Stimulated activated naive B cell treated with anti-CD40 and anti-IgM and Interleukin-4, amounts not matched to agents 10 μg/mL and 1 μg/mL and 100 μg/mL, for 72 hours (primary cell): ENCODE results near the gene ACE.

Experiments used
- ATAC-seq, 2 donors: fragments of 150-1000 bp; cut with Tn5 transposase; replicated peaks; 2 replicates each; pipeline ENCODE4 v1.10.0; 2021; ENCODE audit warnings: moderate library complexity in 1 of 2
- DNase-seq: peaks from one replicate; pipeline ENCODE4 v3.0.0; 2021
- H3K27ac Mint-ChIP-seq: one replicate; pipeline ENCODE4 v1.8.0; 2022; ENCODE audit warnings: mild to moderate bottlenecking, mixed read lengths
- H3K27me3 Mint-ChIP-seq, 2 donors: one replicate each; pipeline ENCODE4 v1.8.0; 2022; ENCODE audit warnings: mixed read lengths in 2 of 2
- H3K36me3 Mint-ChIP-seq, 2 donors: one replicate each; pipeline ENCODE4 v1.8.0; 2022; ENCODE audit warnings: mixed read lengths in 2 of 2, mild to moderate bottlenecking in 1 of 2
- H3K4me1 Mint-ChIP-seq, 2 donors: one replicate each; pipeline ENCODE4 v1.8.0; 2022; ENCODE audit warnings: mixed read lengths in 2 of 2, mild to moderate bottlenecking in 1 of 2
- H3K4me3 Mint-ChIP-seq, 2 donors: one replicate each; pipeline ENCODE4 v1.8.0; 2022; ENCODE audit warnings: mild to moderate bottlenecking in 2 of 2, mixed read lengths in 2 of 2, moderate library complexity in 1 of 2
- H3K9me3 Mint-ChIP-seq, 2 donors: one replicate each; pipeline ENCODE4 v1.8.0; 2022; ENCODE audit warnings: mixed read lengths in 2 of 2, mild to moderate bottlenecking in 1 of 2

Gene ACE

DNA sequence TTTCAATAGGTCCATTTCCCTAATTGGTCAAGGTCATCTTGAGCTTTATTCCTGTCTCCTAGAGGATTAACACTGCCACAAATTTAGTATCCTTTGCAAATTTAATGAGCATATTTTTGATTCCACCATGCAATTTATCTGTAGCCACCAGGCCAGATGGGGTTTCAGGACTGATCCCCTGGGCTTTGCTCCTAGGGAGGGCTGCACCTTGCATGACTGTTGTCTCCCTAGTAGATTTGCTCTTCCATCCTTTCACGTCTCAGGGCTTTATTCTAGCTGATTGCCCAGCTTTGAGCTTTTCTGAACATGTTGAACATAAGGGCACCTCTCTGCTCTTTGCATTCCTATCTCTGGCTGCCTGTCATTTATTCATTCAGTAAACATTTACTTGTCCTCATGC lies 38.6 kb downstream of the ACE start:
- no peaks in the 10 kb centered on the region for H3K36me3 Mint-ChIP-seq
- H3K4me3 Mint-ChIP-seq = no peak overlapping the region
- no peak overlapping the region for H3K27ac Mint-ChIP-seq
- H3K27me3 Mint-ChIP-seq = peaks cover 22 to 46% of the 10 kb centered on the region in 2 donors
- ATAC-seq = no peak
- H3K4me1 Mint-ChIP-seq = peaks cover 9 to 10% of the 10 kb centered on the region in 2 donors
- H3K9me3 Mint-ChIP-seq = no peaks in the 10 kb centered on the region
- DNase-seq = no peak

DNA sequence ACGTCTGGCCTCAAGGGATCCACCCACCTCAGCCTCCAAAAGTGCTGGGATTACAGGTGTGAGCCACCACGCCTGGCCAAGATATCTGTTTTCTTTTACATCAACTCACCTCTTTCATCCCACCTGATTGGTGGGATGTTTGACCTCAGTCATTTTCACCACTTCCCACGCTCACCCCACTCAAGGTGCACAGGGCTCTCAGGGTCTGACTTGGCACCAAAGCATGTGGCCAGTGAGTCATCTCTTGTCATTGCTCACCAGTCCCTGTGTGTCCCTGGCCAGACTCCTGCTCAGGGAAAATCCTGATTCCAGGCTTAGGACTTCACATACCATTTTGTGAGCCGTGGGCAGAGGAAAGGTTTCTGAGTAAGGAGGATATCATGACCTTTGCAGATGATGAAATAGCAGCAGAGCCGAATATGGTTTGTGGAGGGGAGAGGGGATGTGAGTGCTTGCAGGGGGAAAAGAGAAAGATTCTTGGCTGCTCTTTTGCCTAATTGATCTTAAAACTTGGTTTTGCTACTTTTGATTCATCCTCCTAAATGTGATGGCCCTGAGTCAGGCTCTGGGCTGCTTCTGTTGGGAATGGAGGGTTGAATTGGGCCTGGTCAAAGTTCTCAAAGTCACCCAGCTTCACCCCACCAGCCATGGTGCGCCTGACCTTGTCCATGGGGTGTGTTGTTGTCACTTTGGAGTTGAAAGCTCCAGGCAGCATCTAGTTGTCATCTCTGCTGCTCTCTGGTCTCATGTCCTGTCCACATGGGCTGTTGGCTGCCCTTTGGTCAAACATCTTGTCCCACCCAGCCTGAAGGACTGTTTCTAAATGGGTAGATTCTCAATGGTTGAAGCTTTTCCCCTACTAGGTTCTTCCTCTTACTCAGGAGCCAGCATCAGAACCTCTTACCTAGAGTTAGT lies 40.3 kb downstream of the ACE start:
- ATAC-seq (peak; percentile 57 to 75), DNase-seq (peak; percentile 6)
- H3K27me3 Mint-ChIP-seq = peaks cover 34 to 62% of the 10 kb centered on the region in 2 donors
- H3K27ac Mint-ChIP-seq = peak overlapping the region; percentile 63
- H3K36me3 Mint-ChIP-seq = no peaks in the 10 kb centered on the region
- H3K4me3 Mint-ChIP-seq = no peak overlapping the region
- H3K9me3 Mint-ChIP-seq = no peaks in the 10 kb centered on the region
- H3K4me1 Mint-ChIP-seq = peaks cover 9 to 10% of the 10 kb centered on the region in 2 donors

DNA sequence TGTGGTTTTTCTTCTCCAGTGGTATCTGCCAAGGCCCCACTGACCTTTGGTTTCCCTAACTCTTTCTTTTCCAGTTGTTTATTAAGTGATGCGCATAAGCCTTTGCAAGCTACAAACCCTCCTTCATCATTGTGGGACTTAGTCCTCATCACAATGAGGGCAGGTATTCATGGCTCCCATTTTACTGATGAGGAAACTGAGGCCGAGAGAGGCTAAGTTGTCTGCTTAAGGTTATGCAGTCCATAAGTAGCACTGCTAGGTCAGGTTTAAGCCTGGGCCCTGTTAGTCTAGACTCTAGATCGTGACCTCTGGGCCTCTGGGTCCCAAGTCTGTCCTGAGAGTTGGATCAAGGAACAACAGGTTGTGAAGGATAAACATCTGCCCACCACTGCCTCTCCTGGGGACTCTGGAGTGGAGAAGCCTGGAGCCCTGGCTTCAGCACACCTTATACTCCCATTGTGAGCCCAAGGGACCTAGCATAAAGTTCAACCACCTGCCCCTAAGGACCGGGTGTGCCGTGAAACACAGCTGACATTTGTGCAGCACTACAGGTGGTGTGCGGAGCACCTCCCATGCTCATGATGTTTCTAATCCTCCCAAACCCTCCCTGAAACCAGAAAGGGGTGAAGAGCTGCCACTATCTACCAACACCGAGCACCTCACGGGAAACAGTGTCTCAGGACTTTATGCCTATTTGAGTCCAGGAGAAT lies 41.1 kb downstream of the ACE start:
- Mint-ChIP-seq H3K27ac (no peak overlapping the region), H3K4me1 (peaks cover 9 to 10% of the 10 kb centered on the region in 2 donors), H3K4me3 (no peak overlapping the region), H3K36me3 (no peaks in the 10 kb centered on the region), H3K9me3 (no peaks in the 10 kb centered on the region), H3K27me3 (peaks cover 30 to 65% of the 10 kb centered on the region in 2 donors)
- no peak for DNase-seq
- no peak for ATAC-seq

DNA sequence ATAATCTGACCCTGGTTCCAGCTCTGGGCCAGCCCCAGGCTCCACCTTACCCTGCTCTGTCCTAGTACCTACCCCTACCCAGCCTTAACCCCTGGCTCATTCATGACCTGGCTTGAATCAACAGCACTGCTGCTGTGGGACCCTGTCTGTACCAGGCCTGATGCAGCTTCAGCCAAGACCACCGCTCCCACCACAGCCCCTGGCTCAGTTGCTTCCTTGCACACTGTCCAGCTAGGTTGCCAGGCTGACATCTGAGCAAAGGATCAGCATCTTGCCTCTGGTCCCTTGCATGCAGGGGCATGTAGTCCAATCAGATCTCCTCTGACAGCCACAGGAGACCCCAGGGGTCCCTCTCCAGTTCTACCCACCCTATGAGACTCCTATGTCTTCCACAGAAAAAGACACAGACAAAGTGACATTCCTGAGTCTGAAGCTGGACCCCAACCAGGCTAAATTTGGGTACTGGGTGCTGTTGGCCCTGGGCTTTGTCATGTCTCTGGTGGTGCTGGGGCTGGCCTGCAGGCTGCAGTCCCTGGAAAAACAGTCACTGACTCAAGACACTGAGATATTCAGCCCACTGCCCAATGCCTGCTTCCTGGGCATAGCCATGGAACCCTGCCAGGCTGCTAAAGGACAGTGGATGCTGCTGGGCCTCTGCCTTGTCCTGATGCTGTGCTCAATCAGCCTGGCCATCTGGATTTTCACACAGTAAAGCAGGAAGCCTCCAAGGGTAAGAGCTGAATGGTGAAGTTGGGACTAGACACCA lies 42.4 kb downstream of the ACE start:
- H3K4me3 Mint-ChIP-seq = no peak overlapping the region
- peaks cover 36 to 67% of the 10 kb centered on the region in 2 donors for H3K27me3 Mint-ChIP-seq
- H3K27ac Mint-ChIP-seq = peak overlapping the region; percentile 21
- H3K4me1 Mint-ChIP-seq = peaks cover 18% of the 10 kb centered on the region in 2 donors
- peaks cover 0 to 3% of the 10 kb centered on the region in 2 donors for H3K36me3 Mint-ChIP-seq
- ATAC-seq = no peak
- H3K9me3 Mint-ChIP-seq = no peaks in the 10 kb centered on the region
- no peak for DNase-seq

DNA sequence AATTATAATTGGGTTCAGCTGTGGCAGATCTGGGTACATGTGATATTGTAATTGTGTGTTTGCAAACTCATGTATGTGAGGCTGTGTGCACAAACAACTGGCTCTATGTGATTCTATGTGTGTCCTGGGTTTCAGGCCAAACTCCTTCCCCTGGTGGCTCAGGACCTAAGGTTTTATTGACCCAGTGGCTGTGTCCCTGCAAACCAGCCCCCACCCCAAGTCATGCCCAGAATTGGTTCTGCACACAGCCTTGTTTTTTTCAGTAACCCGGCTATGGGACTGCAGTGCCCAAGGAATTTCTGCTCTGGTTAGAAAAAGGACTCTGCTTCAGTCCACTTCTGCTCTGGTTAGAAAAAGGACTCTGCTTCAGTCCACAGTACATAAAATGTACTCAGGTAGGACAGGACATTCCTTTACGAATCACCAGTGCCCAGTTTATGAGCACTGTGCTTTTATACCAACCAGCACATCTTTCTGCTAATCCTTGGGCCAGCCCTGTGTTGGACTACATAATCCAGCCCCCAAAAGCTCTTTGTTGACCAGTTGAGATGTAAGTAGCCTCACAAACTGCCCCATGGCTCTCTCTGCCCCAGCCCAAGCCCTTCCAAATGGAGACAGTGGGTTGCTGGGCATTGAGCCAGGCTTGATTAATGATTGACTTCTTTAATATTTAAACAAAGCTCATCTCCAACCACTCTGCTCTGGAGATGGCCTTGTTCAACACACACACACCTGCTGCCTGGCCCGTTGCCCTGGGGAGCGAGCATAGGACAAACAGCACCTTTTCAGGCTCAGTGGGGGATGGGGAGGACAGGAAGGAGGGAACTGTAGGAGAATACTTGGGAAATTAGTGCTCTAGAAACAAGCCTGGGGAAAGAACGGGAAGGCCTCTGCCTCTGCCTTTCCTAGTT lies 43.4 kb downstream of the ACE start:
- ATAC-seq (no peak), DNase-seq (no peak)
- H3K9me3 Mint-ChIP-seq = no peaks in the 10 kb centered on the region
- H3K27me3 Mint-ChIP-seq = peaks cover 44 to 69% of the 10 kb centered on the region in 2 donors
- no peak overlapping the region for H3K27ac Mint-ChIP-seq
- no peak overlapping the region for H3K4me3 Mint-ChIP-seq
- peaks cover 15 to 18% of the 10 kb centered on the region in 2 donors for H3K4me1 Mint-ChIP-seq
- peaks cover 0 to 3% of the 10 kb centered on the region in 2 donors for H3K36me3 Mint-ChIP-seq

DNA sequence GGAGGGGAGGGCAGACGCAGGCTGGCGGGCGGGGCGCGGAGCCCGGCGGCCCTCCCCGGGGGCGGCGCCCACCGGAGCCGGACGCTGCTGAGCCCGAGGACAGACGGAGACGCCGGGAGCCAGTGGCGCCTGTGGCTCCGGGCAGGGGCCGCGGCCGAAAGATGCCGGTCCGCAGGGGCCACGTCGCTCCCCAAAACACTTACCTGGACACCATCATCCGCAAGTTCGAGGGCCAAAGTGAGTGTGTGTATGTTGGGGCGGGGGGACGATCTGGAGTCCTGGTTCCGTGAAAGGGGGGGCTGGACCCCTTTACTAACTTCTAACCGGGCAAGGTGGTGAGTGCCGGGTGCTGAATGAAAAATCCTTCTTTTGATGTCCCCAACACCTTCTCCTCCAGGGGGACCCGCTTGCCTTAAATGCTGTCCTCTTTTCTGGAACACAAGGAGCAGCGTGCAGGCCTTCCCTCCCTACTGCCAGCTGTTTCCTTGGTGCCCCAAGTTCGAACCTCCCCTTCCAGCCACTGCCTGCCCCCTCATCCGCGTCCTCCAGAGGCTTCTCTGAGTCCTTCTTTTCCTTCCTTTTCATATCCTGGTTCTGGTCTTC lies 46.5 kb downstream of the ACE start, which contains the start of gene KCNH6:
KCNH6 (plus strand) TSS at position 106 of the 603 bp plus-strand sequence; CDS start at position 162, 56 bp downstream.
- Mint-ChIP-seq H3K27ac (no peak within 1 kb of the TSS), H3K9me3 (no peaks in the 10 kb centered on the region), H3K4me3 (peak within 1 kb of the TSS; percentile 8 to 58), H3K4me1 (peaks cover 7 to 9% of the 10 kb centered on the region in 2 donors), H3K36me3 (peaks cover 0 to 3% of the 10 kb centered on the region in 2 donors), H3K27me3 (peaks cover 53 to 81% of the 10 kb centered on the region in 2 donors)
- ATAC-seq (peak in 1 of 2 donors; percentile 20), DNase-seq (no peak)

DNA sequence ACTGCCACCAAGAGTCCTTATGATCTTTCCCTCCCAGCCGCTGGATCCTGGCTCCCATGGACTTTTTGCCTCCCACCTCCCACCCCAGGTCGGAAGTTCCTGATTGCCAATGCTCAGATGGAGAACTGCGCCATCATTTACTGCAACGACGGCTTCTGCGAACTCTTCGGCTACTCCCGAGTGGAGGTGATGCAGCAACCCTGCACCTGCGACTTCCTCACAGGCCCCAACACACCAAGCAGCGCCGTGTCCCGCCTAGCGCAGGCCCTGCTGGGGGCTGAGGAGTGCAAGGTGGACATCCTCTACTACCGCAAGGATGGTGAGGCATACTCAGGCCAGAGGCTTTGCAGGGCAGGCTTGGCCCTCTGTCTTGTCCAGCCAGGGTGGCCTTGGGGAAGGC lies 47.2 kb downstream of the ACE start:
- ATAC-seq = no peak

DNA sequence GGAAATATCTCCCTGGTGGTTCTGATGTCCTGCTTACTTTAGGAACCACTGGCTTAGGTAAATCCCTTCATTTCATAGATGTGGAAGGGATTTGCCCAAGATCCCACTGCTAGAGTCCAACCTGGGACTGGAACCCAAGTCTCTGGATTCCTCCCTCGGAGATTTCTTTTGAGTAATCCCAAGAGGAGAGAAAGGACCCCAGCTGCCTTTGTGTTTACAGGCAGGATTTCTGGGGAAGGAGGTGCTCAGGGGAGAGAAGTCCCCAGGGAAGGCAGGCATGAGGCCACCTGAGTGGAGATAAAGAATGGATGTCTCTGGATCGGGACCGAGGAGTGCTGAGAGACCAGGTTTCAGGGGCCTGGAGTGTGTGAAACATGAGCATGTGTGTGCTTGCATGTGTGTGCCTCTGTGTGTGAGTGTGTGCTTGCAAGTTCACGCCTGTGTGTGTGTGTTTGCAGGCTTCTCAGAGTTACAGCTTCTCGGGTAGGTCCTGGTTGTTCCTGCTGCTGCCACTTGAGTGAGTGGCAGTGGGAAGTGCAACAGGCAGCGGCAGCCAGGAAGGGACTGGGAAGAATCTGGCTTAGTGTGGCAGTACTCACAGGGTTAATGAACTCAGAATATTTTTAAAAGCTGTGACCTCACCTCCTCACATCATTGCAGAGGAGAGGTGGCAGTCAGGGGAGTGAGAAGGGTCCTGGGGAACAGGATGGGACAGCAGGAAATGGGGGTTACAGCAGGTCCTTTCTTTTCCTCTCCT lies 48.5 kb downstream of the ACE start:
- Mint-ChIP-seq H3K9me3 (no peaks in the 10 kb centered on the region), H3K27ac (no peak overlapping the region), H3K4me1 (peaks cover 7 to 9% of the 10 kb centered on the region in 2 donors), H3K27me3 (peaks cover 45 to 69% of the 10 kb centered on the region in 2 donors), H3K4me3 (no peak overlapping the region), H3K36me3 (peaks cover 0 to 3% of the 10 kb centered on the region in 2 donors)
- ATAC-seq (no peak), DNase-seq (no peak)

More for the DNA sequence above, 47.2 kb downstream of the ACE start:
- Mint-ChIP-seq H3K4me3 (peak overlapping the region; percentile 8 to 58), H3K27me3 (peaks cover 53 to 80% of the 10 kb centered on the region in 2 donors), H3K9me3 (no peaks in the 10 kb centered on the region), H3K27ac (no peak overlapping the region), H3K36me3 (peaks cover 0 to 3% of the 10 kb centered on the region in 2 donors), H3K4me1 (peaks cover 7 to 9% of the 10 kb centered on the region in 2 donors)
- no peak for DNase-seq

DNA sequence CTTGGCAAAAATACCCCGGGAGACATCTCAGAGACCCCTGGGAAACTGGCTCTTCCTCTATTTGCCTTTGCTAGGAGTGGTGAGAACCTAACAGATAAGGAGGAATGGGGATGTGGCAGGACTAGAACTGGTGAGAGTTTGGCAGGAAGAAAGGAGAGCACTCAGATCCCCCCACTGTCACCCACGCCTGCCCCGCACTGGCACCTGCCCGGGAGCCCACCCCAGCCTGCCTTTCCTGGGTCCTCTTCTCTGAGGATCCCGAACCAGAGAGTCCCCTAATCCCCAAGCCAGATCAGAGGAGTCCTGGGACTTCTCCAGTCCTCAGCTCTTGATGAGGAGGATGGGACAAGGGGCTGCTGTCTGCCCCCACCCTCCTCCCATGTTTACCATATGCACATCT lies 50.0 kb downstream of the ACE start:
- Mint-ChIP-seq H3K27ac (no peak overlapping the region), H3K4me1 (peaks cover 7 to 9% of the 10 kb centered on the region in 2 donors), H3K36me3 (peaks cover 0 to 3% of the 10 kb centered on the region in 2 donors), H3K9me3 (no peaks in the 10 kb centered on the region), H3K4me3 (no peak overlapping the region), H3K27me3 (peaks cover 35 to 56% of the 10 kb centered on the region in 2 donors)
- ATAC-seq = no peak
- no peak for DNase-seq

DNA sequence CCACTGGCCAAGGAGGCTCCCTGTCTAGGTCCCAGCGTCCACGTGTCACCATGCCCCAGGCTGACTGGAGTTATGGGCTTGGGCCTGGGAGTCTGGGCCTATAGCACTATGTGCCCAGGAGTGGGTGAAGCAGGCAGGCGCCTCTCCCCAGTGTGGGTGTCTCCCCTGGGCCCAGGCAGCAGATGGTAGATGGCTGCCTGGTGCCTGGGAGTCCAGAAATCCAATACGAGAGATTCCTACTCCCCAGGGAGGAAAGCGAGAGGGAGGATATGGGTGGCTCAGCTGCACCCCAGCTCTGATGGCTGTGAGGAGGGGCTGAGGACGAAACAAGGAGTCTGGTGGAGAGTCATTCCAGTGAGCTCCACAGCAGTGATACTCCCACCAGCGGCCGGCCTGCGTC lies 51.3 kb downstream of the ACE start:
- Mint-ChIP-seq H3K4me1 (peaks cover 7 to 9% of the 10 kb centered on the region in 2 donors), H3K4me3 (no peak overlapping the region), H3K9me3 (no peaks in the 10 kb centered on the region), H3K27me3 (peaks cover 32 to 47% of the 10 kb centered on the region in 2 donors), H3K36me3 (peaks cover 0 to 3% of the 10 kb centered on the region in 2 donors), H3K27ac (no peak overlapping the region)
- DNase-seq (no peak), ATAC-seq (no peak)

DNA sequence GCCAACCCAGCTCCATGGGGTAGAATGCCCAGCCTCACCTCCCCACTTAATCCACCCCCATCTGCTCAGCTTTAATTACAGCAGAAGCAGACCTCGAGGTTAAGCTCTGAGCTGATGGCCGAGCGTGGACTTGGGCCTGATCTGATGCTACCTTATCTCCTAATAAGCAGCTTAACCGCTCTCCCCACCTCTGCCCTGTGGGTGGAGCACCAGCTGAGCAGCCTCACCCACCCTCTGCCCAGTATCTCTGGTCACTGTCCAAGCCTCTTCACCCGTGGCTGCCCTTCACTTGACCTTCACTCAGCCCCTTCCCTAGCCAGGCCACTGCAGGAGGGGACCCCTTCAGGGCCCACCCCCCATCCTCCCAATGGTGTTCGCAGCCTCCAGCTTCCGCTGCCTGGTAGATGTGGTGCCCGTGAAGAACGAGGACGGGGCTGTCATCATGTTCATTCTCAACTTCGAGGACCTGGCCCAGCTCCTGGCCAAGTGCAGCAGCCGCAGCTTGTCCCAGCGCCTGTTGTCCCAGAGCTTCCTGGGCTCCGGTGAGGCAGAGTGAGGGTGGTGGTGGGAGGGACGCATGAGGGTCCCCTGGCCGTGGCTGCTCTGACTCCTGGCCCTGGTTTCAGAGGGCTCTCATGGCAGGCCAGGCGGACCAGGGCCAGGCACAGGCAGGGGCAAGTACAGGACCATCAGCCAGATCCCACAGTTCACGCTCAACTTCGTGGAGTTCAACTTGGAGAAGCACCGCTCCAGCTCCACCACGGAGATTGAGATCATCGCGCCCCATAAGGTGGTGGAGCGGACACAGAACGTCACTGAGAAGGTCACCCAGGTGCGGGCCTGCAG lies 53.1 kb downstream of the ACE start:
- no peaks in the 10 kb centered on the region for H3K9me3 Mint-ChIP-seq

More for the DNA sequence above, 53.1 kb downstream of the ACE start:
- Mint-ChIP-seq H3K4me1 (no peaks in the 10 kb centered on the region), H3K4me3 (no peak overlapping the region), H3K36me3 (no peaks in the 10 kb centered on the region), H3K27me3 (peaks cover 25 to 45% of the 10 kb centered on the region in 2 donors), H3K27ac (no peak overlapping the region)
- ATAC-seq (no peak), DNase-seq (no peak)
